B cell (primary cell): ENCODE data around the gene ATP6V0A1. TPM values are rescaled to one million over a fixed set of nuclear protein-coding genes. Genes with fewer than 3 reads are reported as not detected.

Experiments
- ATAC-seq: fragments of 200-7000 bp; cut with Tn5 transposase; one replicate; pipeline ENCODE4 v1.10.0; 2021; ENCODE audit warnings: low read depth, mild to moderate bottlenecking, moderate number of reproducible peaks, moderate library complexity
- CTCF ChIA-PET: fragments of 350-600 bp; sonication (Branson Sonifier 250); formaldehyde crosslinking; loops from one replicate; lab custom pipeline; 2021; ENCODE audit warnings: antibody characterized with exemption, inconsistent platforms; lab: Charles Lee
- POLR2A ChIA-PET: fragments of 350-600 bp; sonication (Branson Sonifier 250); formaldehyde crosslinking; loops from one replicate; lab custom pipeline; 2021; ENCODE audit warnings: antibody characterized with exemption; lab: Charles Lee
- DNase-seq: peaks from one replicate; pipeline ENCODE4 v3.0.0; 2013
- H2AFZ ChIP-seq: 2 replicates; pipeline ENCODE4 v1.6.1; 2012; ENCODE audit warnings: mild to moderate bottlenecking, low read depth, low read length; ENCODE audit not compliant: insufficient read depth, poor library complexity, severe bottlenecking
- H3K27ac ChIP-seq, 2 donors: 1 replicate in 1 of 2; 2 replicates in 1 of 2; pipeline ENCODE4 v1.5.1; 2012 to 2013; ENCODE audit warnings: low read length in 2 of 2, mild to moderate bottlenecking in 2 of 2, moderate library complexity in 1 of 2
- H3K27me3 ChIP-seq, 4 experiments: fragments of 200-600 bp in 1 of 4; sonication (generic) in 1 of 4; replicated peaks in 1 of 4; 1 replicate in 2 of 4; 2 replicates in 2 of 4; pipeline versions ENCODE4 v1.6.1 to v1.7.0; 2013 to 2016; ENCODE audit warnings: low read length in 3 of 4, mild to moderate bottlenecking in 2 of 4, mixed read lengths in 1 of 4, moderate library complexity in 1 of 4; ENCODE audit not compliant: insufficient read depth in 4 of 4, control insufficient read depth in 3 of 4; ENCODE audit errors: control extremely low read depth in 1 of 4
- H3K36me3 ChIP-seq, 2 experiments: replicated peaks in 1 of 2; 1 replicate in 1 of 2; 2 replicates in 1 of 2; pipeline versions ENCODE4 v1.6.1 to v1.7.1; 2013; ENCODE audit warnings: low read length in 1 of 2; ENCODE audit not compliant: insufficient read depth in 2 of 2, control insufficient read depth in 1 of 2; ENCODE audit errors: control extremely low read depth in 1 of 2, extremely low read depth in 1 of 2
- H3K4me1 ChIP-seq, 2 donors: fragments of 200-600 bp in 1 of 2; sonication (generic) in 1 of 2; 1 replicate in 1 of 2; 2 replicates in 1 of 2; pipeline versions ENCODE4 v1.5.1 to v1.6.1; 2013 to 2017; ENCODE audit warnings: low read length in 2 of 2; ENCODE audit not compliant: control insufficient read depth in 2 of 2, insufficient read depth in 2 of 2
- H3K4me2 ChIP-seq: replicated peaks from 2 replicates; pipeline ENCODE3; 2012; ENCODE audit warnings: mild to moderate bottlenecking, low read depth, low read length; ENCODE audit not compliant: poor library complexity, severe bottlenecking
- H3K4me3 ChIP-seq, 5 experiments: fragments of 200-600 bp in 1 of 5; sonication (generic) in 1 of 5; 1 replicate in 3 of 5; 2 replicates in 2 of 5; pipeline versions ENCODE4 v1.5.1 to v1.7.0; 2011 to 2016; ENCODE audit warnings: low read length in 4 of 5, mild to moderate bottlenecking in 4 of 5, low read depth in 2 of 5, control low read depth in 1 of 5, moderate library complexity in 1 of 5; ENCODE audit not compliant: insufficient read depth in 1 of 5; ENCODE audit errors: control extremely low read depth in 1 of 5, extremely low read depth in 1 of 5
- H3K79me2 ChIP-seq: fragments of 200-600 bp; sonication (generic); one replicate; pipeline ENCODE4 v1.6.0; 2016; ENCODE audit warnings: low read length; ENCODE audit not compliant: control insufficient read depth, insufficient read depth
- H3K9ac ChIP-seq: fragments of 200-600 bp; sonication (generic); 2 replicates; pipeline ENCODE4 v1.6.1; 2017; ENCODE audit warnings: mild to moderate bottlenecking, low read length, moderate library complexity
- H3K9me3 ChIP-seq, 3 donors: one replicate each; pipeline versions ENCODE4 v1.6.1 to v1.7.1; 2013; ENCODE audit warnings: low read length in 2 of 3; ENCODE audit not compliant: control insufficient read depth in 2 of 3, insufficient read depth in 1 of 3; ENCODE audit errors: control extremely low read depth in 1 of 3
- H4K20me1 ChIP-seq: 2 replicates; pipeline ENCODE4 v1.6.0; 2012; ENCODE audit warnings: mild to moderate bottlenecking, low read length; ENCODE audit not compliant: insufficient read depth, control insufficient read depth, poor library complexity, severe bottlenecking
- H3K27ac Mint-ChIP-seq: one replicate; pipeline ENCODE4 v1.8.0; 2021; ENCODE audit warnings: mixed read lengths
- H3K27me3 Mint-ChIP-seq: one replicate; pipeline ENCODE4 v1.8.0; 2021; ENCODE audit warnings: mixed read lengths
- H3K4me1 Mint-ChIP-seq: one replicate; pipeline ENCODE4 v1.8.0; 2021; ENCODE audit warnings: mixed read lengths
- H3K4me3 Mint-ChIP-seq: one replicate; pipeline ENCODE4 v1.8.0; 2021; ENCODE audit warnings: mixed read lengths
- H3K9me3 Mint-ChIP-seq: one replicate; pipeline ENCODE4 v1.8.0; 2022; ENCODE audit warnings: mixed read lengths; ENCODE audit not compliant: insufficient read depth
- CTCF ChIP-seq: fragments of 200-600 bp; IDR thresholded peaks from one replicate; pipeline ENCODE4 v1.8.0; 2022; ENCODE audit warnings: antibody characterized with exemption, mild to moderate bottlenecking
- EZH2 ChIP-seq: IDR thresholded peaks from 2 replicates; pipeline ENCODE4 v1.6.1; 2012; ENCODE audit warnings: borderline replicate concordance, low read depth, mild to moderate bottlenecking, moderate library complexity, low read length; ENCODE audit not compliant: insufficient read depth, poor library complexity, severe bottlenecking
- WGBS: methylation state at CpG from one replicate; pipeline ENCODE4 v1.1.5; 2013; ENCODE audit warnings: missing lambda C conversion rate; ENCODE audit not compliant: insufficient coverage; 5-methylcytosine and 5-hydroxymethylcytosine counted together
- intact Hi-C: fragments of 100-400 bp; cut with micrococcal nuclease; formaldehyde crosslinking; loops from one replicate; pipeline ENCODE4 v1.10.0; 2022
- polyA plus RNA-seq: library from polyadenylated mRNA; depleted of rRNA; stranded (reverse); fragments of >200 nt; gene quantifications from 2 replicates; pipeline ENCODE4 v1.2.3, GENCODE V29; 2012
- total RNA-seq, 2 donors: library from RNA; stranded (reverse); fragments of 120-200 nt in 1 of 2; gene quantifications; 1 replicate in 1 of 2; 2 replicates in 1 of 2; pipeline versions ENCODE4 v1.2.3 to v1.2.4, GENCODE V29; 2013 to 2022

Gene ATP6V0A1
- total and polyA plus RNA-seq, 2 donors (not counting 1 experiment from before 2014, with no cell fraction given), result 59.1 to 90.9 TPM

GRCh38 chr17:42472709-42473521, 14.2 kb downstream of the ATP6V0A1 start:
- H4K20me1 ChIP-seq, result peaks cover 5% of the 10 kb centered on the region
- Mint-ChIP-seq H3K4me3 (no peak overlapping the region), H3K27ac (no peak overlapping the region), H3K9me3 (no peaks in the 10 kb centered on the region), H3K4me1 (peaks cover 23% of the 10 kb centered on the region), H3K27me3 (no peaks in the 10 kb centered on the region)
- DNase-seq (no peak), ATAC-seq (no peak)
- no peak overlapping the region for H3K4me3 ChIP-seq
- H3K27ac ChIP-seq, result no peak overlapping the region
- H3K27me3 ChIP-seq, result no peaks in the 10 kb centered on the region
- peaks cover 7% of the 10 kb centered on the region for H3K79me2 ChIP-seq
- POLR2A ChIA-PET, result no interaction called here
- H3K36me3 ChIP-seq, result peaks cover 3 to 67% of the 10 kb centered on the region in 2 experiments
- H3K9ac ChIP-seq, result no peak overlapping the region
- TF ChIP-seq EZH2, result no peak
- TF ChIP-seq CTCF, result no peak
- WGBS, result 92% methylated on average over 4 of the region's 8 CpGs
- CTCF ChIA-PET, result interaction anchor here (0.6 to 0.9 kb wide), 5 partner anchors 13 to 152 kb away, joined by 3 to 4 read pairs (median 3); no protein-coding TSS in a partner anchor
- H3K4me1 ChIP-seq, result peaks cover 7 to 13% of the 10 kb centered on the region in 2 donors
- no peak overlapping the region for H3K4me2 ChIP-seq
- intact Hi-C loops, result no loop called here
- no peaks in the 10 kb centered on the region for H3K9me3 ChIP-seq
- H2AFZ ChIP-seq, result no peak overlapping the region

- TF ChIP-seq EZH2 (no peak), CTCF (no peak)
- Histone ChIP-seq H3K4me2 (no peak overlapping the region), H3K9me3 (no peaks in the 10 kb centered on the region), H3K4me3 (no peak overlapping the region), H4K20me1 (peaks cover 5% of the 10 kb centered on the region), H3K27ac (peak overlapping the region in 1 of 2 donors; percentile 38), H3K36me3 (peaks cover 3 to 65% of the 10 kb centered on the region in 2 experiments), H3K9ac (no peak overlapping the region), H3K79me2 (peaks cover 7% of the 10 kb centered on the region), H3K27me3 (no peaks in the 10 kb centered on the region), H2AFZ (no peak overlapping the region), H3K4me1 (peaks cover 7 to 13% of the 10 kb centered on the region in 2 donors)
- H3K4me1 Mint-ChIP-seq, result peaks cover 23% of the 10 kb centered on the region
- no peak overlapping the region for H3K27ac Mint-ChIP-seq
- H3K4me3 Mint-ChIP-seq, result no peak overlapping the region
- no peaks in the 10 kb centered on the region for H3K9me3 Mint-ChIP-seq
- H3K27me3 Mint-ChIP-seq, result no peaks in the 10 kb centered on the region
- intact Hi-C loops, result no loop called here
- no peak for DNase-seq
- POLR2A ChIA-PET, result no interaction called here
- WGBS, result 100% methylated on average over 5 of the region's 6 CpGs
- CTCF ChIA-PET, result no interaction called here
- ATAC-seq, result no peak
Measured at GRCh38 chr17:42474276-42474675, 15.6 kb downstream of the ATP6V0A1 start.
